Measurements from ENCODE around the gene SLC6A5.

SLC6A5 gene

DNA sequence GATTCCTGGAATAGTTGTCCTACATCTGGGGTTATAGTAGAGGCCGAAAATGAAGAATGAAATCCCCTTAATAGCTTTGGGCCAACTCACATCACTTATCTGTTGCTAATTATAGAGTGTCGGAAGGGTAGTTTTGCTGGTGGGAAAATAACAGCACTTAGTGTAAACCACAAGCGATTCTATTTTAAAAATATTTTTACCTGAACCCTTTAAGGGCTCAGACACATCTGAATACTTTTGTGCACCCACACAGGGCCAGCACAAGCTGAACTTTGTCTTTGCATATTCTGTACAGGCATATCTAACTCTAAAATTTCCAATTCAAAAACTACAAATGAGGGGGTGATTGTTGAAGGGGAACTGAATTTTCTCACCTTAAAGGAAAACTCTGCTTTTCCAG lies 27.6 kb downstream of the SLC6A5 start:
- no peak for DNase-seq

- no peak for DNase-seq
These were observed 28.3 kb downstream of the SLC6A5 start for GRCh38 chr11:20627701-20628100.

DNA sequence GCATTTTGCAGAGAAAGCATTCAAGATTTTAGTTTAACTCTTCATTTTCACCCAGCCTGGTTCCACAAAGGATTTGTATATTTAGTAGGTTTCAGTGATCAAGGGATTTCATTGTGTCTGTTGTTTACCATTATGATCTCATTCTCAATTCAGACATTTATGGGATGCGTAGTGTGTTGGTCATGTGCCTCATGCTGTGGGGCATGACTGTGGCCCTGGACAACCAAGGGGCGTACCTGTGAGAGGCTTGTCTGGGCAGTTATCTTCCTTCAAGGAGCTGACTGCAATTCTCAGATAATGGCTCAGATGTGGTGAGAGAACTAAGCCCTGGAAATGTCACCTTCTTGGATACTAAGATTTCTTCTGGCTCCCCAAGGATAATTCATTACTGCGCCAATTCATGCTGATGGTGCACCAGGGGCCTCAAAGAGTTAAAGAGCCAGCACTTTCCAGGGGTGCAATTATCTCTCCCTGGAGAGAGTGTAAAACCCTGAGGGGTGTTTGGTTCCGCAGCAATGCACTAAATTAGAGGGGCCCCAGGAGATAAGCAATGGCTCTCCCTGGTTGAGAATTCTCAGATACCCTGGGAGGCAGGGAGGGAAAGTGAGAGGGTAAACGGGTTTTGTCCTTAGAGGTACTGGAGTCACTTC lies 32.2 kb downstream of the SLC6A5 start:
- DNase-seq, result no peak

DNA sequence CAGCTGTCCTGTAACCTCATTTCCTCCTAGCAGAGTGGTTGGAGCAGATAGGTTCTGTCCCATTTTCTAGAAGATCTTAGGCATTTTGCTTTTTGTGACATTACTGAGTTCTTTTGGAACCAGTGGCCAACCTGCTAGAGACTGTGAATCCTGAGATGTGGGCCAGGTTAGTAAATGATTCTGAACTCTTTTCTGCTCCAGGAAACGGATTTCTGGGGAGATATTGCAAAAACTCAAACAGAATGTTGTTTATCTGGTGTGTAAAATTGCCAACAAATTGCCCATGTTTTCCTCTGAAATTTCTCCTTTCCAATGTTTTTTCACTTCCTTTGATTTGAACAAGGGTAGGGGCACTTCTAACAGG lies 32.7 kb downstream of the SLC6A5 start:
- no peak for DNase-seq

DNA sequence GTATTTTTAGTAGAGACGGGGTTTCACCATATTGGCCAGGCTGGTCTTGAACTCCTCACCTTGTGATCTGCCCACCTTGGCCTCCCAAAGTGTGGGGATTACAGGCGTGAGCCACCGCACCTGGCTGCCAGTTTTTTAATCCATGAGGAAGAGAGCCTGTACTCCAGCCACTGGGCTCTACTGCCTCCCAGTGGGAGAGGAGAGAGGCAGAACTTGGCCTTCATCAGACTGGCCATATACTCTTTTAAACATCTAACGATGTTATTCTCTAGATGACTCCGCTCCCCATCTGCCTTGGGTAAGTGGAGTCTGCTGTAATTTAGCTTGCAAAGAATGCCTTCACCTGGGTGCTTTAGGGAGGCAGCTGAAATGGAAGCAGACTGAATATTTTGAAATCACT lies 34.6 kb downstream of the SLC6A5 start:
- DNase-seq, result no peak

DNA sequence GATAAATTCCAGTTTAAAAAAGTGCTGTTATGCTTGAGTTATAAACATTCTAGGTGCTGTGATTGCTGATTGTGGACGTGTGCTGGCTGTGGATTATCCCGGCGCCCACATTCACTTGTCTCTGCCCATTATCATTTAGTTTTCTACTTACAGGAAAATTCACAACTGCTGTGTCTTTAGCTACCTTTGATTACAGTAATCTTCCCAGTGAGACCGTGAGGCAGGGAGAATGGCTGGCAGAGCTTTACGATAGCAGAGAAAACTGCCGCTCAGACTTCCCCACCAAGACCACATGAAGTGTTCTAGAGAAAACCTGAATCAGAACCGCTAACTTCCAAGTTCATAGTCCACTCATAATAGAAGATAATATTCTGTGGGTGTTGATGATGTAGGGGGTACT lies 35.4 kb downstream of the SLC6A5 start:
- no peak for DNase-seq

DNA sequence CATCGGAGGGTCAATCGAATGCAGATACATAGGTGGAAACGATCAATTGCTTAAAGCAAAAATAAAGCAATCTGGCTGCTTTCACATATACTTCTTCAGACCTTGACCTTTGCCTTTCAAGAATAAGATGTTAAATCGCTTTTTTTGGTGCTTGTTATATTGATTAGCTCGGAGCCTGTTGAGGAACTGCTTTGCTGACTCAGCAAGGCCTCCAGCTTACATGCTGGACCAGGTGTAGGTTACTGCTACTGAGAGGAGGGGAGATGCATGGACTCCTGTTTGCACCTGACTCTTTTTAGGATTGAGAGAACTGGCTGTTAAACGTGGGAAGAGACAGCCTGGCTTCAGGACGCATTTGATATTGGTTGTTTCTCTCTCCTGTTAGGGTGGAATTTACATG lies 38.7 kb downstream of the SLC6A5 start:
- no peak for DNase-seq

DNA sequence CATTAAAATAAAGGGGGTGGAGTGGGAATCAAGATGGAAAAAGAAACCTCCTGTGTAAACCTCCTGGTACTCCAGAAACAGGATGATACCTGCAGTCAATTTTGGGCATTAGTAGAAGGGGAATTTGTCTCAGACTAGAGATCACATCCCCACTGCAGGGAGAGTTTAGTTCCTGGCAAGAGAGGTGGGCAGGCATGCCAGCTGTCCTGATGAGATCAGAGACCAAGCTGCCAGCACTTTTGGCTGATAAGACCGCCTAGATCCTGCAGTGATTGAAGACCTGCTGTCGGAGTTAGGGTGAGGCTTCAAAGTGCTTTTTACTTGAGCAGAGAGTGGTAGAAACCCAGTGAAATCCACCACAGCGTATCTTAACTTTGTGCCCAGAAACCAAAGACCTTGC lies 40.3 kb downstream of the SLC6A5 start:
- DNase-seq, result no peak

DNA sequence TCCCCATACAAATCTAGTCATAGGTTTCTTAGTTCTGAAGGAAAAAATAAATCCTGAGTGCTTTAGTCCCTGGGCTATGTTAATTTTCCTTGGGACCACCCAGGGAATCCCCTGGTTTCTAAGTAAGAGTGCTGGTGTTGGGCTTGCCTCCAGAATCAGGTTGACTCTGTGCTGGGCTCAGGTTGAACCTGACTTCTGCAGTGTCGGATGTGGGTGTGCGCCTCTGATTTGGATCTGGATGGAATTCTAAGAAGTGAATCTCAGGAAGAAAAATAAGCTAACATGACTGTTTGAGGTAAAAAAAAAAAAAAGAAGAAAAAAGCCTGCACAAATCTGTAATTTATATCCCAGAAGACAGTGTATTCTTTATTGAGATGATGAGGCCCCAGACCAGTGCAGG lies 41.0 kb downstream of the SLC6A5 start:
- no peak for DNase-seq

GRCh38 chr11:20644360-20644759 lies 45.0 kb downstream of the SLC6A5 start:
- no peak for DNase-seq

GRCh38 chr11:20647976-20648565 lies 48.7 kb downstream of the SLC6A5 start:
- DNase-seq, result peak; percentile 45

DNA sequence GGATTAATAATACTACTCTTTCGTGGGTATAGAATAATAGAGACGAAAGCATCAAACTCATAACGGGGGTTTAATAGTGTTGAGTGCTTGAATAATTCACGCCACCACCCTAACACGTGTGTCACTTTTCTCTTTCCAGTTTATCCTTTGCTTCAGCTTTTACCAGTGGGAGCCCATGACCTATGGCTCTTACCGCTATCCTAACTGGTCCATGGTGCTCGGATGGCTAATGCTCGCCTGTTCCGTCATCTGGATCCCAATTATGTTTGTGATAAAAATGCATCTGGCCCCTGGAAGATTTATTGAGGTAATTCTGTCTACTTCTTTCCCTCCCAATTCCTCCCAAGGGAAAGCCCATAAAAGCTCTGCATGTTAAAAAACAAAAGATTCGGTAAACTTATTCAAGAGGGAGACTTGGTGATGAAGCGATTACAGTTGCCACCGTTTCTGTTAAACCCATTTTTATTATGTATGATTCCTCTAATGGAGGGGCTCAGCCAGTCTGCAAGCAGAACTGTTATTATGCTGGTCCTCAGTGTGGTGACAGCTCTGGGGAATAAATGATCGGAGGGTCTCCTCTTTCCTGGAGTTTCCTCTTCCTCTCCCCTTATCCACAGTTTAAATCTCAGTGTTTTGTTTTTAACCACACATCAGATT lies 52.9 kb downstream of the SLC6A5 start:
- no peak for DNase-seq

GRCh38 chr11:20654038-20654437 lies 54.6 kb downstream of the SLC6A5 start:
- no peak for DNase-seq

- no peak for DNase-seq
These were observed 57.5 kb downstream of the SLC6A5 start for GRCh38 chr11:20656901-20657300.

DNA sequence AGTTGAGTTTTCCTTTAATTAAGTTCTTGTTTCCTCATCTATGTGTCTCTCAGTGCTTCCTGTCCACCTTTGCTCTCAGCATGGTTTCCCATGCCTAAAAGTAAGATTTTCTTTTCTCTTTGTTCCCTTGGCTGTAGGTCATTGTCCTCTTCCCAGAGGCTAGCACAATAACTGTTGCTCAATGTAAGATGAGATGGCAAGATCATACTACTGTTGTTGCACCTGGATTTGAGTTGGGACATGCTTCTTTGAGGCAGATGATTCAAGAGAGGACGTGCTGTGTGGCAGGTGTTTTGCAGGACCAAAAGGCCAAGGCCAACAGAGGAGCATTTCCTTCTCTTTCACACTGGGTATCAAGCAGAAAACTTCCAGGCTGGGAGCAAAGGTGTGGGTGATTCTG lies 58.7 kb downstream of the SLC6A5 start:
- no peak for DNase-seq

GRCh38 chr11:20661445-20661844 lies 62.0 kb downstream of the SLC6A5 start:
- no peak for DNase-seq

GRCh38 chr11:20661850-20662249 lies 62.4 kb downstream of the SLC6A5 start:
- no peak for DNase-seq

DNA sequence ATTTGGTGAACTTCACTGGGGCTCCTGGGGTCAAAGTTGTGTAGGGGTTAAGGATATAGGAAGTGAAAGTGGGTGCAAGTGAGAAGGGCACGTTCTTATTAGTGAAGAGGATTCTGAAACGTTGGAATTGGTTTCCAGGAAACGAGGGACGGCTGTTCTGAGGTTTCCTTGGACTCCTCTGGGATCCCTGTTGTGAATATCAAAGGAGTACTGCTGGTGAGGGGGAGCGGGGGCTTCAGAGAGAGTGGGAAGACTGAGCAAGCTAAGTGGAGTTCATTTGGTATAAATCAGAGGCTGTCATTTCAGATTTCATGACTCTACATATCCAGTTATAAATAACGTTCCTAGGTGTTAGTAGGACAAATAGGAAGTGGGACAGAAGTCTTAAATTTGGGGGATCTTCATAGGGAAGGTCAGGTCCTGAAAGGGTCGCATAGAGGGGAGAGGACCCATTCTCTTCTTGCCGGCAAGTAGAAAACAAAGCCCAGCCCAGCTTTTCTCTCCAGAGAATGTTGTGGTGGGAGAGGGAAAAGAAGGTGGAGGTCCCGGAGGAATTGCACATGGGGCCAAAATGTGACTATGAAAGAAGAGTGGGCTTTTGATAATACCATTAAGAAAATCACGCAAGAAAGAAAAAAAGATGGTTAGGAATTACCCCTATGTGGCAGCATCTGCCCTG lies 68.9 kb downstream of the SLC6A5 start:
- DNase-seq, result no peak

DNA sequence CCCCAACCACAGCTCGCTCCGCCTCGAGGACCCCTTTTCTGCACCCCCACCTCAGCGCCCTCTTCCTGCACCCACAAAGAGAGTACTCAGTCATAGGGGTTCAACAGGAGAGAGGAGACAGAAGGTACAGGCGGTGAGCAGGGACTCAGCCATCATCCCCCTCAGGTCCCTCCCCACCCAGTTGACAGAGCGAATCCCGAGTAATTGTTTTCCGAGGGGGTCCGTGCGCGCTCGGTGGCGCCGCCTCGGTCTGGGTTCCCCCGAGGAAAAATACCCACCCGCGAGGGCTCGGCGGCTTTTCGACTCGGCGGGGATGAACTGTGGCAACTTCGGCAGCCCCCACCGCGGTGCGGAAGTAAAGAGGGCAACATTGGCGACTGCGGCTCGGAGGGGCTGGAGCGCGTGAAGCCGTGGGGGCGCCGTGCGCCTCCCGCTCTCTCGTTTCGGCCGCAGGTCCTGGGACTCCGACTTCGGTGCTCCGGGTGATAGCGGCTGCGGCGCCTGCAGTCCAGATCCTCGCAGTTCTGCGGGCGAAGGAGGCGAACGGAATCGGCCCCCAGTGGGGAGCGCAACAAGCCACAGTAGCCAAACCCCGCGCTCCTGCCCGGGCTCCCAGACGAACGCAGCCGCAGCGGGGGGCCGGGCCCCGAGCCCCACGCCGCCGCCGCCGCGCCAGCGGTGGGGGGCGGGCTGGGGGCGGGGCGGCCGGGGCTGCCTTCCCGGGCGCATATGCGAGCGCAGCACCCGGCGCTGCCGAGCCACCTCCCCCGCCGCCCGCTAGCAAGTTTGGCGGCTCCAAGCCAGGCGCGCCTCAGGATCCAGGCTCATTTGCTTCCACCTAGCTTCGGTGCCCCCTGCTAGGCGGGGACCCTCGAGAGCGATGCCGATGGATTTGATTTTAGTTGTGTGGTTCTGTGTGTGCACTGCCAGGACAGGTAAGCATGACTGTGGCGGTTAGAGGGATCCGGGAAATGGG lies 69.7 kb downstream of the SLC6A5 start, which contains the start of gene NELL1:
TSS of gene NELL1 (plus strand) at position 743 of the 976 bp plus-strand sequence.
- DNase-seq, result no peak

- DNase-seq, result no peak
These were observed 70.6 kb downstream of the SLC6A5 start for GRCh38 chr11:20669820-20670684.

DNA sequence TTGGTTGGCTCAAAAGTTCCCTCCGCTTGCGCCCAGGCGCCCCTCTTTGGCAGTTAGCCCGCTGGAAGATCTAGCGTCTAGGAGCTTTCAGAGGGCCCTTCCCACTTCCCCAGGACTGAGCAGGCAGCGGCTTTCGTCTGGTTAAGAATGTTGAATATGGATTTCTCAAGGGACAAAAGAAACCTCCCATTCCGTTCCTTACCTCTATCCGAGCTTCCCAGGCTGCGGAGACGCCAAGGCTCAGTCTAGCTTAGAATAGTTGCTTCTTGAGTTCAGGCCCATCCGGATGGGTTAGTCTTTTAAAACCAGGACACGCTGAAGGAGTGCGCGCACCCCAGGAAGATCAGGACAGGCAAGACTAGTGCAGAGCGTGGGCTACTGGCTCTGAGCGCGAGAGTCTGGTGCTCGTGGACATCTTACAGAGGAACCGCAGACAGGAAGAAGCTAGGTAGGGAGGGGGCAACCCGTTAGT lies 71.6 kb downstream of the SLC6A5 start:
- DNase-seq, result no peak
